ENCODE data around the gene NOTCH2. TPM values are rescaled to one million over a fixed set of nuclear protein-coding genes. Genes with fewer than 3 reads are reported as not detected.

NOTCH2 gene
- total RNA-seq, 1 experiment from 2014 or later = 106 TPM

- BruUV-seq (replicated peaks) = no TSS peak
- H3K9me2 ChIP-seq (ENCODE audit: insufficient read depth) = no peaks in the 10 kb centered on the region
- H3K36me3 ChIP-seq (ENCODE audit: low read depth) = peaks cover 38% of the 10 kb centered on the region
- intact Hi-C loops (cut with micrococcal nuclease; ENCODE audit: unreplicated experiment) = loop anchor here (10.0 kb wide), 2 partner anchors 197 to 327 kb away; no protein-coding TSS in a partner anchor
- no peaks in the 10 kb centered on the region for H3K27me3 ChIP-seq (ENCODE audit: insufficient read depth, low read depth)
- DNase-seq = no peak
- no peak overlapping the region for H2AFZ ChIP-seq
- H3F3A ChIP-seq (ENCODE audit: insufficient read depth, low read depth) = no peaks in the 10 kb centered on the region; the same call in none of the 2 replicates
- H3K79me2 ChIP-seq (ENCODE audit: low read depth) = no peaks in the 10 kb centered on the region
- H3K27ac ChIP-seq = no peak overlapping the region
- H3K4me2 ChIP-seq = no peak overlapping the region
- no peak overlapping the region for H3K4me3 ChIP-seq
- H4K20me1 ChIP-seq (ENCODE audit: insufficient read depth) = no peaks in the 10 kb centered on the region; the same call in 1 of the 2 replicates
- ChIA-PET POLR2A (ENCODE audit: unreplicated experiment) (no interaction called here), CTCF (no interaction called here)
- TF ChIP-seq CTCF (conservative IDR thresholded peaks at IDR 0.05) (no peak), EZH2 (IDR thresholded peaks at IDR 0.05; ENCODE audit: low read depth) (no peak)
- no peaks in the 10 kb centered on the region for H3K4me1 ChIP-seq (replicated peaks; ENCODE audit: insufficient read depth)
- H3K9me3 ChIP-seq (ENCODE audit: insufficient read depth, low read depth) = no peaks in the 10 kb centered on the region
These were observed 128.1 kb downstream of the NOTCH2 start for GRCh38 chr1:119941392-119941791.

- H3K36me3 ChIP-seq (ENCODE audit: low read depth) = peaks cover 43% of the 10 kb centered on the region
- H3K27ac ChIP-seq = no peak overlapping the region
- no TSS peak for BruUV-seq (replicated peaks)
- no peaks in the 10 kb centered on the region; the same call in 1 of the 2 replicates for H4K20me1 ChIP-seq (ENCODE audit: insufficient read depth)
- no peaks in the 10 kb centered on the region for H3K27me3 ChIP-seq (ENCODE audit: insufficient read depth, low read depth)
- no peak for DNase-seq
- H3K9me3 ChIP-seq (ENCODE audit: insufficient read depth, low read depth) = no peaks in the 10 kb centered on the region
- intact Hi-C loops (cut with micrococcal nuclease; ENCODE audit: unreplicated experiment) = loop anchor here (10.0 kb wide), 2 partner anchors 196 to 326 kb away; no protein-coding TSS in a partner anchor
- no peaks in the 10 kb centered on the region for H3K9me2 ChIP-seq (ENCODE audit: insufficient read depth)
- H3K4me3 ChIP-seq = no peak overlapping the region
- no peak overlapping the region for H2AFZ ChIP-seq
- POLR2A ChIA-PET (ENCODE audit: unreplicated experiment) = no interaction called here
- no peaks in the 10 kb centered on the region; the same call in 1 of the 2 replicates for H3F3A ChIP-seq (ENCODE audit: insufficient read depth, low read depth)
- no peak for TF ChIP-seq EZH2 (IDR thresholded peaks at IDR 0.05; ENCODE audit: low read depth)
- CTCF ChIA-PET = no interaction called here
- H3K4me1 ChIP-seq (replicated peaks; ENCODE audit: insufficient read depth) = no peaks in the 10 kb centered on the region
- no peak overlapping the region for H3K4me2 ChIP-seq
- no peaks in the 10 kb centered on the region for H3K79me2 ChIP-seq (ENCODE audit: low read depth)
These were observed 128.8 kb downstream of the NOTCH2 start for GRCh38 chr1:119940697-119941096.

DNA sequence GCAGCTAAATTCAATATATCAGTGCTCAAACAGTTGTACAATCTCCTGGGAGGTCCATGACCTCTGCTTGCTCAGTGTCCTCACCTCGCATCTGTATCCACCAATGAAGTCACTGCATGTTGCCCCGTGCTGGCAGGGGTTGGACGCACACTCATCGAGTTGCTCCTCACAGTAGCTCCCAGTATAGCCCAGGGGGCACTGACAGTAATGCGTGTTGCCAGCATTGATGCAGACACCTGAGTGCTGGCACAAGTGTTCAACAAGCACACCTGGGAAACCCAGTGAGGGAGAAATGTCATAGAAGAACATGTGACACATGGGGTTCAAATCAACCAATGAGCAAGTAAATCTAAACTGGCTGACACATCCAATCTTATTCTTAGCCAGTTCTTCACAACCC lies 132.3 kb downstream of the NOTCH2 start:
- Histone ChIP-seq H2AFZ (no peak overlapping the region), H3K4me1 (replicated peaks; ENCODE audit: insufficient read depth) (no peaks in the 10 kb centered on the region), H3K9me3 (ENCODE audit: insufficient read depth, low read depth) (peaks cover 10% of the 10 kb centered on the region), H3K36me3 (ENCODE audit: low read depth) (peaks cover 64% of the 10 kb centered on the region), H3K27ac (no peak overlapping the region), H3K79me2 (ENCODE audit: low read depth) (no peaks in the 10 kb centered on the region), H3K27me3 (ENCODE audit: insufficient read depth, low read depth) (no peaks in the 10 kb centered on the region), H3K9me2 (ENCODE audit: insufficient read depth) (no peaks in the 10 kb centered on the region), H3K4me3 (no peak overlapping the region), H3K4me2 (no peak overlapping the region), H4K20me1 (ENCODE audit: insufficient read depth) (no peaks in the 10 kb centered on the region), H3F3A (ENCODE audit: insufficient read depth, low read depth) (no peaks in the 10 kb centered on the region; the same call in 1 of the 2 replicates)
- no peak for TF ChIP-seq EZH2 (IDR thresholded peaks at IDR 0.05; ENCODE audit: low read depth)
- TF ChIP-seq CTCF (conservative IDR thresholded peaks at IDR 0.05) = no peak
- no TSS peak for BruUV-seq (replicated peaks)
- intact Hi-C loops (cut with micrococcal nuclease; ENCODE audit: unreplicated experiment) = no loop called here
- POLR2A ChIA-PET (ENCODE audit: unreplicated experiment) = no interaction called here
- CTCF ChIA-PET = no interaction called here
- no peak for DNase-seq

DNA sequence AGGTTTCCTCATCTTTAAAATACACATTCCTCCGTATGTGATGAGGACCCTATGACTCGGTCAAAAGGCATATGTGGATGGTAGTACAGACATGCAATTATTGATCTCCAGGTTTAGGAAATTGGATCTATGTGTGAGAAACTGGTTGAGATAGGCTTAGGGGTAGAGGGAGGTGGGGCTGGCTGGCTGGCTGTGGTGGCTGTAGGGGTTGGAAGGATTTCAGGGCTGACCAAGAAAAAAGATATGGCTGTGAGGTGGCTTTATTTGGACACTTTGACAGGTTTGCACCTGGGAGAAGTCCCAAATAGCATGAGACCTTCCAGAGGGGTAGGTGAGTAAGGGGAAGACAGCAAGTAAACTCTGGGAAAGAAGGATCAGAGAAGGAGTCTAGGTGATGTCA lies 133.5 kb downstream of the NOTCH2 start:
- Histone ChIP-seq H3K79me2 (ENCODE audit: low read depth) (no peaks in the 10 kb centered on the region), H3F3A (ENCODE audit: insufficient read depth, low read depth) (peaks cover 4% of the 10 kb centered on the region; the same call in 1 of the 2 replicates), H3K9me2 (ENCODE audit: insufficient read depth) (no peaks in the 10 kb centered on the region), H3K36me3 (ENCODE audit: low read depth) (peaks cover 62% of the 10 kb centered on the region), H3K4me3 (no peak overlapping the region), H3K4me1 (replicated peaks; ENCODE audit: insufficient read depth) (no peaks in the 10 kb centered on the region), H3K4me2 (no peak overlapping the region), H3K9me3 (ENCODE audit: insufficient read depth, low read depth) (peaks cover 10% of the 10 kb centered on the region), H3K27me3 (ENCODE audit: insufficient read depth, low read depth) (no peaks in the 10 kb centered on the region), H2AFZ (no peak overlapping the region), H3K27ac (no peak overlapping the region), H4K20me1 (ENCODE audit: insufficient read depth) (no peaks in the 10 kb centered on the region)
- intact Hi-C loops (cut with micrococcal nuclease; ENCODE audit: unreplicated experiment) = no loop called here
- ChIA-PET POLR2A (ENCODE audit: unreplicated experiment) (no interaction called here), CTCF (no interaction called here)
- no peak for TF ChIP-seq CTCF (conservative IDR thresholded peaks at IDR 0.05)
- no peak for TF ChIP-seq EZH2 (IDR thresholded peaks at IDR 0.05; ENCODE audit: low read depth)
- DNase-seq = no peak
- BruUV-seq (replicated peaks) = no TSS peak

Data from PC-9 (cell line).